HG02610 (cell line): Measurements from ENCODE around the gene CPXM2.

Source experiments
- ATAC-seq: cut with Tn5 transposase; IDR thresholded peaks from one replicate; pipeline ENCODE4 v1.9.1; 2021; ENCODE audit warnings: mild to moderate bottlenecking, moderate library complexity; ENCODE audit not compliant: unreplicated experiment

Gene CPXM2

DNA sequence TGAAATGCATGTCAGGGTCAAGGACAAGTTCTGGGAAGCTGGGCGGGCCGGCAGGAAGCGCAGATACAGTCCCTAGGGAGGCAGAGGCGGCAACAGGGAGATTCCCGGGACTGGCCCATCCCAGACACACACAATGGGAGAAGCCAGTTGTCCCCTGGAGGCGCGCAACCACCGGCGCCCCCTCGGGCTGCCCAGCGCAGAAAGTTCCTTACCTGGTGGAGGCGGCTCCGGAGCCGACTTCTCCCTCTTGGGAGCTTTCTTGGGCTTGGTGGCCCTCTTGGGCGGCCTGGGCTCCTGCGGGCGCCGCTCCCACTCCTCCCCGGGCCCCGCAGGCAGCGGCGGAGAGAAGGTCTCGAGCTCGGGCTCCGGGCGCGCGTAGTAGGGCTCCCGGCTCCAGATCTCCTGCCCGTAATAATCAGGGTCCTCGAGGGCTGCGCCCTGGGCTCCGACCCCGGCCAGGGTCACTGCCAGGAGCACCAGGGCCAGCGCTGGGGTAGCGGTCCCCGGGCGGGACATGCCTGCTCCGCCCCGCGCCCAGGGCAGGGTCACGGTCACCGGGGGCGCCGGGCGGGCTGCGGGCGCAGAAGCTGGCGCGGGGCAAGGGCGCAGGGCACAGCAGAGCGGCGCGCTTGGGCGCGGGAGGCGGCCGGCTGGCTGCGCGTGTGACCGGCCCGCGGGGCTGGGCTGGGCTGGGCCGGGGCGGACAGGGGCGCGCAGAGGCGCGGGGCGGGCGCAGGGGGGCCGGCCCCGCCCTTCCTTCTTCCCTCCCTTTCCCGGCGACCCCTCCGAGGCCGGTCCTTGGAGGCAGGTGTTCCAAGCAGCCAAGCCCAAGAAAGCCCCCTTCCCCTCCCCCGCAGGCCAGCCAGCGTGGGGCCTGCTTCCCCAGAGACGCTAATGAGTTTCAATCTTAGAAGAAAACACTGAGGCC lies at the start of gene CPXM2:
Gene CPXM2, minus strand, starts transcription at position 664 of the 928 bp plus-strand sequence. Its CDS starts 148 bp downstream, at position 516.
- no peak for ATAC-seq

DNA sequence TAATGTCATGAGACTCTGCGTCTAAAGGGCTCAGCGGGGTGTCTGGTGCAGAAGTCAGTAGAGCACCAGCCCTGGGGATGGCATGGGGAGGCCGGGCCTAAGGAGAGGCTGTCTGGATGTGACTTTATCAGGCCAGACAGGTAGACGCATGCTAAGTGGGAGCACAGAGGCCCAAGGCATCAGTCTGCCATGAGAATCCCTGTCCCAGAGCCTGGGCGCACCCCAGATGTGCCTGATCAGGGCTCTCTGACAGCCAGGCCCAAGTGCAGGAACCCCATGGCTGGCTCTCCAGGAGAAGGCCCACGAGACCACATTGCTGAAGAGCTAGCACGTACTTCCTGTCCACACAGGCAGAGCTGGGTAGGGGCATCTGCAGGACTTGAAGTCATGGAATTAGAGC lies 48.0 kb upstream of the CPXM2 start:
- ATAC-seq: no peak

DNA sequence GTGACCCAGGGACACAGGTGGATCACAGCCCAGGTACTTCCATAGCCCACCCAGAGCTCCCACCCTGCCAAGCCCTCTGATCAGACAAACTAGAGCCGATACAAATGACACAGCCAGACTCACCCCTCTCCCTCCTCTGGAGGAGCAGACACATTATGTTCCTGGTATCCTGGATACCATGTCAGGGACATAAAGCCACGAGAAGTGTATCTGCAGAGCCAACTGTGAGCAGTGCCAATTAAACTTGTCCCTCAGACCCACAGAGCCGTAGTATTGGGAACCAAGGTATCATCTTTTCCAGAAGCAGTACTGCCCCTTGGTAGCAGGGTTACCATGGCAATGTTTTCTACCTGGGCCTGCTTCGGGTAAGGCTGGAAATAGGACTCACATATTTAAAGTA lies 47.3 kb upstream of the CPXM2 start:
- no peak for ATAC-seq

DNA sequence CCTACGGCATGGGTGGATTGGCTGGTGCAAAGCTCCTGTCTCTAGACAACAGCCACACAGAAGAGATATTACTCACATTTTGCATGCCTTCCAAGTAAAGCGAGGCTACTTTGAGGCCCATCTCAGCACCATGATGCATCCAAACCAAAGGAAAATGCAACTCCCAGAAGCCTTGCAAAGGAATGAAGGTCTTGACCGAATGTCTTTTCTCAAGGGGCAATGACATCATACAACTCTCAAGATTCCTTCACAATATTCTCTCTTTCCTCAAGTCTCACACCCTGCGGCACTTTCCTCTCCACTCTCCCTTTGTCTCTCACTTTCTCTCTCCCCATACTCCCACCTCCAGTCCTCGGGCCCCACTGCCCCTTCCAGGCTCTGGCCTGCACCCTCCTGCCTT lies 44.8 kb upstream of the CPXM2 start:
- no peak for ATAC-seq

DNA sequence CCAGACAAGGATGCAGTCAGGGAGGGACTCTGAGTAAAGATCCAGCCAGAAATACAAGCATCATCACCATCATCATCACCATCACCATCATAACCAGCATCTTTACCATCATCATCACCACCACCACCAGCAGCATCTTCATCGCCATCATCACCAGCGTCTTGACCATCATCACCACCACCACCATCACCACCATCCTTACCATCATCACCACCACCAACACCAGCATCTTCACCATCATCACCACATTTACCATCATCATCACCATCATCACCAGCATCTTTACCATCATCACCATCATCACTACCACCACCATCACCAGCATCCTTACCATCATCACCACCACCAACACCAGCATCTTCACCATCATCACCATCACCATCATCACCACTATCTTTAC lies 44.1 kb upstream of the CPXM2 start:
- ATAC-seq: no peak

DNA sequence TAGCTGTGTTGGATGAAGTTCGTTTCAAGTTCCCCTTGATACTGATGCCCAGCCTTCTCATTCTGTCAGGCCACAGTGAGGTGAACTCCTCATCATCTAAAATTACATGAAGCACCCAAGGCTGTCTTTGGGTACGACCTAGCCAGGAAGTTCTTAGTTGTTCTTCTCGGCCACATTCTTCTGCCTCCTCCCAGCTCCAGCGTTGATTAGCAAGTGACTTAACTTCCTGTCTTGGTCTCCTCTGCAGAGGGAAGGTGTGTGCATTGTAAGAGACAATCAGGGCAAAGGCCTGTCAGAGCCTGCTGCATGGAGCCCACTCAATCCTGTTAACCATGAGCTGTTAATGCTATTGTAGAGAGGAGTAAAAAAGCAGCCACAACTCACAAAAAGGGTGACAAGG lies 43.2 kb upstream of the CPXM2 start:
- no peak for ATAC-seq

DNA sequence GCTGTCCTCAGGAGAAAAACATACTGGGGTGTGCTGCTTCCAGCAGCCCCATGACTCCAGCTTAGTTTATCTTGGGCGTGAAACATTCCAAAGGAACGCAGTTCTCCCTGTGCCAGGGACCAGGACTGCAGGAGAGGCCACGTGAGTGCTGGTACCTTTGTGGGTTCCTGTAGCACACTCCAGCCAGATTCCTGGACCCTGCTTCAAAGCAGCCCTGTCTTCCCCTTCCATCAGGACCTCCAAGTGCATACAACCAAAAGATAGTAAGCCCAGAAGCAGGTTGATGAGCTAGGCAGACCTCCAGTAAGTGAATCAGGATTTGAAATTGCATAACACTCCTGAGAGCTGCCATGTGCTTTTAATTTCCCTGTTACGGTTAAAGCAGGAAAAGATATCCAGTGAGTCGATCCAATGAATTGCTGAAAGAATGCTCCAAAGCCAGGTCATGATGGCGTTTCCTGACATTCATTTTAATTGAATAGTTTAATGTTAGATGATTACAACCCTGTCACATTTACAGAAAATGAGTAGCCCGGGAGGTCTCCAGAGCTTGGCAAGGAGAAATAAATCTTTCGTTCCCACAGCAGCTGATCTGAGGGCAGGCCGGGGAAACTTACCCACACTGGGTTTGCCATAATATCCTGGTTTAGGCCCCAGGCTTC lies 38.9 kb upstream of the CPXM2 start:
- no peak for ATAC-seq

DNA sequence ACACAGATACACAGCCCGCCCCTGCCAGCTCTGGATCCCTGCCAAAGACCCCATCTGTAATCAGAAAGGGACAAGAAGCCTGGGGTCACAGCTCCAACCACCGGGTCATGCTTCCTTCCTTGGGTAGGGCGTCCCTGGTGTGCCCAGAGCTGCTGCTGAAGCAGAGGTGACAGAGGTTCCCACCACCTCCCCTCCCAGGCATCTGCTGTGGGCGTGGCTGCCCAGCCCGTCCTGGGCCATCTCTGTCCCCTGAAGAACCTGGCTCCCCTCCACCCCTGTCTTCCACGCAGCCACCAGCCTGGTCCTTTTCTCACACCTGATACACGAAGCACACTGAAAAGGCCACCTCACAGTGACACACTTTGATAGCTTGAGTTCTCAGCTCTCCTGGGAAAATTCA lies 38.2 kb upstream of the CPXM2 start:
- ATAC-seq: no peak

DNA sequence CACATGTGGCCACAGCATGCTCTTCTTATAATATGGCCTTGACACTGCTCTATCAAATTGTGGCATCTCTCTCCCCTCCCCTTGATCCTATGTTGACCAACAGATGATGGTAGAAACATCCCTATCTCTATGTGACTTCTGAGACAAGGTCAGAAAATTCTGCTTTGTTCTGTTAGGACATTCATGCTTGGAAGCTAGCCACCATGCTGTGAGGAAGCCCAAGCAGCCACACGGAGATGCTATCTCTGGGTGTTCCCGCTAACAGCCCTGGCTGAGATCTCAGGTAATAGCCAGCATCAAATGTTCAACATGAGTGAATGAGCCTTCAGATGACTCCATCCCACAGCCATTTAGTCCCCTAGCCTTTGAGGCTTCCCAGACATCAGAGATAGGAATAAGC lies 36.8 kb upstream of the CPXM2 start:
- ATAC-seq: no peak

DNA sequence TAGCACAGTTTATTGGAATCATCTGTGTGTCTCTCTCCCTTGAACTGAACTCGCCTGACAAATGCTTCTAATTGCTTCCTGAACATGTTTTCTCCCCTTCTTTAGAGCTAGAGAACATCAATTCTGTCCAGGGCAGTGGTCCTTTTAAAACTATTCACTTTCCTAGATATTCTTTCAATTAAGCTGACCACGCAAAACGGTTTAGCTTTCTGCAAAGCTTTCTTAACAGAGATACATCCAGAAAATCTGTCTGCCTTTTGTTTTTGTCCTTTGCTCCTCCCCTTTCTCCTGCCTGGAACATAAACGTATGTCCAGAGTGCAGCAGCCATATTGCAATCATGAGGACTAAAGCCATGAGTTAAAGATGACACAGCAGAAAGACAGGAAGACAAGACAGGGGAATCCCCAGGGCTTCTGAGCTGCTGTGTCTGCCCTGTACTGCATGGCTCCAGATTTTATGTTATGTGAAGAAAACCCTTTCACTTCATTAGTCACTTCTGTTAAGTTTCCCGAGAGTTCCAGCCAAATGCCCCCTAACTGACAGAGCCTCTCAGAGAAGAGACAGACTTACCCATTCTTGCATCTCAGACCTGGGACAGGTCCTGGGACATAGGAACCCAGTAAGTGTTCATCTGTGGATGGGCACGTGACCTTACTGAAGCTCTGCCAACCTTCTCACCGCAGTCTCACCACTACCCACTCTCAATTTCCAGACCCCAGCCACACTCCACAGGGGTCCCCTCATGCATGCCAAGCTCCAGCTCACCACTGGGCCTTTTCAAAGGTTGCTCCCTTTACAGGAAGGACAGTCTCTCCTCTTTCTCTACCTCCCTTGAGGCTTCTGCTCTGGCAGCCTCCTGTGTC lies 35.0 kb upstream of the CPXM2 start:
- ATAC-seq: peak; percentile 72

DNA sequence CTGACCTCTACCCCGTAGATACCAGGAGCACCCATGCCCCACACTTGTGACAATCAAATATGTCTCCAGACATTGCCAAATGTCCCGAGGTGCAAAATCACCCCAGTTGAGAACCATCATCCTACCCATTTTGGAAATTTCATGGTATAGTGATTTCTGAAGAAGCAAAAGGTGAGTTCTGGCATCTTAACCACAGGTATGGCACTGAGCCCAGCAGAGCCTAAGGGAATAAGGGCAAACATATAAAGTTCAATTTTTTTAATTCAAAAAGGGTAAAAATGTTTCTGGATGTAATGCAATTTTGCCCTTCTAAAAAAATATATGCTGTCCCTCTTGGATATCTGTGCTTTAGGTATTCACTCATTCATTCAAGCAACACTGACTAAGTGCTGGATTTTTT lies 30.5 kb upstream of the CPXM2 start:
- no peak for ATAC-seq

DNA sequence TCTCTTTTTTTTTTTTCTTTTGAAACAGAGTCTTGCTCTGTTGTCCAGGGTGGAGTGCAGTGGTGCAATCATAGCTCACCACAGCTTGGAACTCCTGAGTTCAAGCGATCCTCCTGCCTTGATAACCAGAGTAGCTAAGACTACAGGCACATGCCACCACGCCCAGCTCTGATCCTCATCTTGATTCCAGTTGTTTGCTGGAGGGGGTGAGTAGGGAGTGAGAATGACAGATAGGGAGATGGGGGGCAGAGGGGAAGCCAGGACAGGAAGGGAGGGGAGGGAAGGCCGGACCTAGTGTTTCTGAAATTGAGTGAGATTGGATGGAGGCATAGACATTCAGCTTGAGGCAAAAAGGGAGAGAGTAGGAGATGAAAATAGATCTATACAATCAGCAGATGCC lies 25.2 kb upstream of the CPXM2 start:
- no peak for ATAC-seq

DNA sequence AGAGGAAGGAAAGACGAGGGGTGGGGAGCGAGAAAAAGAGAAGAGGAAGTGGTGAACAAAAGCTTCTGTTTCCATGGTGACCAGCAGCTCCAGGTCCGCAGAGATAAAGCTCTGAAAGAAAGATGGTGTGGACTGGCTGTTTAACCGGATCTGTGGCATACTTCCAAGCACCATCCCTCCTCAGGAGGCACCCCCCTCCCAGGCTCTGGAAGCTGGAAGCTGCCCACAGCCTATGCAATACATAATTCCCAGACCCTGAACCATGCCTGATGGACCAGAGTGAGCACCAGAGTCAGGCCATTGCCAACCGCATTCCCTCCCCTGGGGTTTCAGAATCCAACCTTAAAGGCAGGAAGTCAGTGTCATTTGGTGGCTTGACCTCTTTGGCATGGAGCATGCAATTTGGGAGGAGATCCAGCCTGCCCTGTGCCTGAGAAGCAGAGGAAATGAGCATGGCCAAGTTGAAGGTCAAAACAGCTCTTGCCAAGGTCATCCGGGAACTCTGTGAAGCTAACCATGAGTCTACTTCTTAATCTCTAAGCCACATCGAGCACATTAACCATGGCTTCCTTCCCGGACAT lies 22.2 kb upstream of the CPXM2 start:
- no peak for ATAC-seq

DNA sequence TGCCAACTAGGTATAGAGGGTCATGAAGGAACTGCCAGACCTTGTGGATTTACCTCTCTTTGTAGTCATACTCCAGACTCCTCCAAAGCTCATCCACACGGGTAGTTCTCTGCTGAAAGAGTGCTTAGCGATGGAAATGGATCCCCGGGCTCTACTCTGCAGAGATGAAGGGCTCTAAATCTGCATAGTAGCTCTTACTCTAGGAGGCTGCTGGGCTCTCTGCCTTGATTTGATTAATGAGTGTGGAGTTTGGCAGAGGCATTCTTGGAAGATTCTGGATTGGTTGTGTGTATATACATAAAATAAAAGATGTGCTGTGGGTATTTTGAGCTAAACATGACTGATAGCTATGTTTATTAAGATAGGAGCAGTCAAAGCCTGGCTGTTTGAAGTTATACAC lies 21.3 kb upstream of the CPXM2 start:
- no peak for ATAC-seq

DNA sequence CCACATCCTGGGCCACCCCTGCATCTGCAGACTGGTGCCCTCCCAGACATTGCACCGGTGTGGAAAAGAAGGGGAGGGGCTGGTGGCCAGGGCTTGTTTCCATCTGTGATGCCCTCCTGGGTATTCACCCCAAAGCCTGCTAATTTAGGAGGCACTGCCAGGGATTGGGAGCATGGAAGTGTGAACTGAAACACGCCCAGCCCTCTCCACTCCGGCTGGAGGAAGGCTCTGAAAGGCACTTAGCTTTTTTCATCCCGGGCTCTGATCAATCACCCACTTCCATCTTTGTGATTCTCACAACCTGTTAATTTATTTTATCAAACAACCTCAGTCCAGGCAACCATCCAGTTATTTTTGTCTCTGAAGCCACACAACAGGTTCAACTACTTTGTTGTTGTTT lies 20.9 kb upstream of the CPXM2 start:
- ATAC-seq: no peak

DNA sequence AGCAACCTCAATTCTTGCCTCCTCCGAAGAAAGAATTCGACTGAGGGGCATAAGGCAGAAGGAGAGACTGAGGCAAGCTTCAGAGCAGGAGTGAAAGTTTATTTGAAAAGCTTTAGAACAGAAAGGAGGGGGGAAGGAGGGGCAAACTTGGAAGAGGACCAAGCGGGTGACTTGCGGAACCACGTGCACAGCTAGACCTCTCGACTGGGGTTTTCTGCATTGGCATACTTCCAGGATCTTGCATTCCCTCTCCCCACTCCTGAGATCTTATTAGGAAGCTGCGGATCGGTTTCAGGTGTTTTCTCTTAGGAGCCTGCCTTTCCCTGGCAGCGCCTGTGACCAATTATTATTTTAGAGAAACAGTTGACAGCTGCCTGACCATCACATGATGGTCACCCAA lies 20.3 kb upstream of the CPXM2 start:
- ATAC-seq: no peak

DNA sequence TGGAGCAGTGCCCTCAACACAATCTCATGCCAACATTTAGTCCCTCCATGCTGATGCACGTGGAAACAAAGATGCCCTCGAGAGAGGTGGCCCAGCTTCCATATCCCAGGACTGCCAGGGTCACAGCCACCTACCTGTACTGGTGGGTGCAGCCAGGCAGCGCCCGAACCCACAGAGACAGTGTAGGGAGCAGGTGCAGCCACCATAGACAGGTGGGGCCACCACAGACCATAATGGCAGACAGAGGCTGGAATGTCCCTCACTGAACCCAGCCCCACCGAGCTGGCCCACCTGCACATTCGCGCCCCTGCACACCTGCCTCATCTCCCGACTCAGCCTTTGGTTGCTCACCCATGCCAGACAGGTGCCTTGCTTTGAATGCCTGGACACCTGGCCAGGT lies 18.3 kb upstream of the CPXM2 start:
- ATAC-seq: no peak

DNA sequence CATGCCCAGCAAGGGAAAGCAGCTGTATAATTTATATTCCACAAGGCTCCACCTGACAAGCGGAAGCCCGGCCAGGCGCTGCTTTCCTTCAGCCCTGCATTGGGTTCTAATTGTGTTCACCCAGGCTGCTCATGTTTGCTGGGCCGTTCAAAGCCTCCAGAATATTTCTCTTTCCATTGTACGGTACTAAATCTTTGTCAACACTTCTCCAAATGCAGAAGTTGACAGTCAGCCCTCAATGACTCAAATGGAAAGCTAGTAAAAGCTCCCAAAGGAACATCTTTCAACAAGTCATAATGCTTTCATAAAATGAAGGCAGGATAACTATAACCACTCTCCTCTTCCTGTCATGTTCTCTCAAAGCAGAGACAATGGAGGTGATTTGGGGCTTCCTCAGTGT lies 17.8 kb upstream of the CPXM2 start:
- no peak for ATAC-seq

DNA sequence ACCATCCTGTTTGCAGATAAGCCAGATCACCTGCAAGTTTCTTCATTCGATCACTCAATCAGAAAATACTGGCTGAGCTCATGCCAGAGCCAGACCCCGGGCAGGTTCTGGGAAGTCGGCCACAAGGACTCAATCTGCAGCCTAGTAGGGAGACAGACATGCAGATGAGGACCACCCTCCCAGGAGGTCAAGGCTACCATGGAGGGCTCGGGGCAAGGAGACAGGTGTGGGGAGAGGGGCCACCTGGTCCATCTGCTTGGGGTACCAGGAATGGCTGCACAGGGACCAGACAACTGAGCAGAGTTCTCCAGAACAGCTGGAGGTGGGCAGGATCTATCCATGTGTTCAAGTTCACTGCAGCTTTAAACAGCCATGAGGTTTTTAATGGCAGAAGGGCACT lies 16.8 kb upstream of the CPXM2 start:
- no peak for ATAC-seq

DNA sequence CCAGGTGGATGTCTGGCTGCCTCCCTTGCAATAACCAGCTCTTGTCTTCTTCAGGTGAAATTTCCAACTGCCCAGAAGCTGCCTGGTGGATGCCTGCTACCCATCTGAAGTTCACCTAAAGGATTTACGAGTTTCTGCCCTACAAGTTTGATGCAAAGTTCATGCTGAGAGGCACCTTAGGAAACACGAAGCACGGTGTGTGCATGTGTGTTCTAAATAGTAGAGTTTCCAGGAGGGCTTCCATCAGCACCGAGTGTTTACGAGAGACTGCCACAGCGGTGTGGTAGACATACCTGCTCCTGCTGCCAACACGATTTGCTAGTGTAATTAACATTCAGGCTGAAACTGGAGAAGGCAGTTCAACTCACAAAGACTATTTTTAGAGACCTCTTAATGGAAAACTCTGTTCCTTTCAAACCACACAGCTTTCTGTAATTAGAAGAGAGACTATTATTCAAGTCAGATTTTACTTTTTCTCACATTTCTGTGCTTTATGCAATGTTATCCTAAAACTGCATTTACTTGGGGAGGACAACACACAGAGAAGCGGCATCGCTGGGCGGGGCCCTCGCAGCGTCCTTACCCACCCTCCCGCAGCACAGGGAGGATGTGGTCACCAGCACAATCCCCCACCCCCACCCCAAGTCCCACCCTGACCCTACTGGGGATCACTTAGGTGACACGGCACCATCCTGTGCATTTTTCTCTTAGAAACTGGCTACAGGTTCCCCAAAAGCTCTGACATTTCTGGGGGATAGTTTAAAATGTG lies 15.5 kb upstream of the CPXM2 start:
- ATAC-seq: no peak
